ENCODE measurements around the gene SIPA1L3.

DNA sequence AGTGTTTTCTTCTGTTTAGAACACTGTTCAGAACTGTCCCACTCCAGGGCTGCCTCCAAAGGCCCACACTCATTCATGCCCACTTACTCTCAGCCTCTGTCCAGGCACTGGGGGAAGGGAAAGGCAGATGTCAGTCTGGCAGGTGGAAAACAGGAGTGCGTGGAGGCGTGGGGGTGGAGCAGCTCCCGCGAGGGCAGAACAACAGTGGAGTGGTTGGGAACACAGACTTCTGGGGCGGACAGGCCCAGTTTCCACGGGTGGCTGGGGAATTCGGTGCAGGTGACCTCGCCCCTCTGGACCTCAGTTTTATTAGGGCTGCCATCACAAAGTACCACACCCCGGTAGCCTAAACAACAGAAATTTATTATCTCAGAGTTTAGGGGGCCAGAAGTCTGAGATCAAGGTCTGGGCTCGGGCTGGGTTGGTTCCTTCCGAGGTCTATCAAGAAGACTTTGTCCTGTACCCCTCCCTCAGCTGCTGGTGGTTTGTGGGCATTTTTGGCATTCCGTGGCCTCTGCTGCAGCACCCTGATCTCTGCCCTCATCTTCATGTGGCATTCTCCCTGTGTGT lies 59.7 kb downstream of the SIPA1L3 start:
- no peak for TF ChIP-seq POLR2A (IDR thresholded peaks at IDR 0.05)
- TF ChIP-seq, protein P1, sequence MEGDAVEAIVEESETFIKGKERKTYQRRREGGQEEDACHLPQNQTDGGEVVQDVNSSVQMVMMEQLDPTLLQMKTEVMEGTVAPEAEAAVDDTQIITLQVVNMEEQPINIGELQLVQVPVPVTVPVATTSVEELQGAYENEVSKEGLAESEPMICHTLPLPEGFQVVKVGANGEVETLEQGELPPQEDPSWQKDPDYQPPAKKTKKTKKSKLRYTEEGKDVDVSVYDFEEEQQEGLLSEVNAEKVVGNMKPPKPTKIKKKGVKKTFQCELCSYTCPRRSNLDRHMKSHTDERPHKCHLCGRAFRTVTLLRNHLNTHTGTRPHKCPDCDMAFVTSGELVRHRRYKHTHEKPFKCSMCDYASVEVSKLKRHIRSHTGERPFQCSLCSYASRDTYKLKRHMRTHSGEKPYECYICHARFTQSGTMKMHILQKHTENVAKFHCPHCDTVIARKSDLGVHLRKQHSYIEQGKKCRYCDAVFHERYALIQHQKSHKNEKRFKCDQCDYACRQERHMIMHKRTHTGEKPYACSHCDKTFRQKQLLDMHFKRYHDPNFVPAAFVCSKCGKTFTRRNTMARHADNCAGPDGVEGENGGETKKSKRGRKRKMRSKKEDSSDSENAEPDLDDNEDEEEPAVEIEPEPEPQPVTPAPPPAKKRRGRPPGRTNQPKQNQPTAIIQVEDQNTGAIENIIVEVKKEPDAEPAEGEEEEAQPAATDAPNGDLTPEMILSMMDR (IDR thresholded peaks at IDR 0.05) = no peak

Data from heart left ventricle (tissue), 13 donors.